HEK293 (cell line): Measurements from ENCODE around the gene SERINC2.

ENCODE experiments used
- ATF2 ChIP-seq: fragments of 450-650 bp; formaldehyde crosslinking; IDR thresholded peaks from 2 replicates; pipeline ENCODE4 v1.5.1; 2016; ENCODE audit warnings: missing biosample characterization, missing genetic modification characterization, low read depth
- CTCF ChIP-seq: fragments of 450-650 bp; formaldehyde crosslinking; IDR thresholded peaks from 2 replicates; pipeline ENCODE4 v1.5.1; 2016; ENCODE audit warnings: missing biosample characterization, missing genetic modification characterization
- PRDM4 ChIP-seq: fragments of 450-650 bp; formaldehyde crosslinking; IDR thresholded peaks from 2 replicates; pipeline ENCODE4 v1.5.1; 2017; ENCODE audit warnings: missing biosample characterization, missing genetic modification characterization
- PRDM6 ChIP-seq: fragments of 450-650 bp; formaldehyde crosslinking; IDR thresholded peaks from 2 replicates; pipeline ENCODE4 v1.5.1; 2017; ENCODE audit warnings: missing biosample characterization, missing genetic modification characterization
- ZBTB21 ChIP-seq: fragments of 450-650 bp; formaldehyde crosslinking; IDR thresholded peaks from 2 replicates; pipeline ENCODE4 v1.5.1; 2017; ENCODE audit warnings: missing biosample characterization, missing genetic modification characterization
- ZBTB7A ChIP-seq: fragments of 450-650 bp; formaldehyde crosslinking; IDR thresholded peaks from 2 replicates; pipeline ENCODE4 v1.5.1; 2016; ENCODE audit warnings: low read depth, missing biosample characterization, missing genetic modification characterization
- ZFP37 ChIP-seq: fragments of 450-650 bp; formaldehyde crosslinking; IDR thresholded peaks from 2 replicates; pipeline ENCODE4 v1.5.1; 2016; ENCODE audit warnings: missing biosample characterization, missing genetic modification characterization
- ZNF10 ChIP-seq: fragments of 450-650 bp; formaldehyde crosslinking; IDR thresholded peaks from 2 replicates; pipeline ENCODE4 v1.5.1; 2017; ENCODE audit warnings: missing biosample characterization, missing genetic modification characterization
- ZNF214 ChIP-seq: fragments of 450-650 bp; formaldehyde crosslinking; IDR thresholded peaks from 2 replicates; pipeline ENCODE4 v1.5.1; 2017; ENCODE audit warnings: missing biosample characterization, mild to moderate bottlenecking, missing genetic modification characterization, borderline replicate concordance
- ZNF350 ChIP-seq: fragments of 450-650 bp; formaldehyde crosslinking; IDR thresholded peaks from 2 replicates; pipeline ENCODE4 v1.5.0; 2017; ENCODE audit warnings: missing biosample characterization, mild to moderate bottlenecking, missing genetic modification characterization
- ZNF670 ChIP-seq: fragments of 450-650 bp; formaldehyde crosslinking; IDR thresholded peaks from 2 replicates; pipeline ENCODE4 v1.5.1; 2016; ENCODE audit warnings: missing biosample characterization, missing genetic modification characterization, low read depth
- ZNF843 ChIP-seq: fragments of 450-650 bp; formaldehyde crosslinking; IDR thresholded peaks from 2 replicates; pipeline ENCODE4 v1.5.1; 2016; ENCODE audit warnings: missing biosample characterization, missing genetic modification characterization
- ZSCAN30 ChIP-seq: fragments of 450-650 bp; IDR thresholded peaks from 2 replicates; pipeline ENCODE4 v1.5.1; 2018; ENCODE audit warnings: missing biosample characterization, mild to moderate bottlenecking, missing genetic modification characterization, moderate library complexity

- TF ChIP-seq PRDM6 (no peak), CTCF (tag by site-specific recombination) (peak; percentile 93), ZNF670 (no peak), ZNF10 (tag by site-specific recombination) (no peak), PRDM4 (tag by site-specific recombination) (no peak), ZNF214 (tag by site-specific recombination) (no peak), ZFP37 (tag by site-specific recombination) (peak; percentile 57; the same call in 1 of the 2 replicates), ZBTB7A (no peak), ZBTB21 (tag by site-specific recombination) (no peak), ZNF350 (tag by site-specific recombination) (no peak), ZNF843 (tag by site-specific recombination) (peak; percentile 32; the same call in 1 of the 2 replicates), ZSCAN30 (tag by site-specific recombination) (peak; percentile 68; the same call in 1 of the 2 replicates), ATF2 (tag by site-specific recombination) (no peak)
Observed at GRCh38 chr1:31394584-31395193, 18.3 kb upstream of the SERINC2 start.
